ENCODE results near the gene BAIAP2L1.
"Not testable (repeated sequence)": the region's sequence is repeated elsewhere in the genome, so short reads cannot be mapped to it uniquely, and the experiment has no call there.

BAIAP2L1 gene

GRCh38 chr7:98322331-98323270 is 78.3 kb downstream of the BAIAP2L1 start:
- no peak for DNase-seq (ENCODE audit: low read depth in 2 of 2)

GRCh38 chr7:98321301-98321700 is 79.6 kb downstream of the BAIAP2L1 start:
- no peak for DNase-seq (ENCODE audit: low read depth in 2 of 2)

GRCh38 chr7:98319176-98319575 is 81.7 kb downstream of the BAIAP2L1 start:
- no peak for DNase-seq (ENCODE audit: low read depth in 2 of 2)

- DNase-seq (ENCODE audit: low read depth in 2 of 2), result no peak
Measured at GRCh38 chr7:98317366-98318040, 83.4 kb downstream of the BAIAP2L1 start.

GRCh38 chr7:98315994-98316527 is 84.8 kb downstream of the BAIAP2L1 start:
- not testable (repeated sequence) for DNase-seq (ENCODE audit: low read depth in 2 of 2)

- DNase-seq (ENCODE audit: low read depth in 2 of 2), result no peak
Measured at GRCh38 chr7:98315318-98315993, 85.4 kb downstream of the BAIAP2L1 start.

- no peak for DNase-seq (ENCODE audit: low read depth in 2 of 2)
Measured at GRCh38 chr7:98314469-98314868, 86.4 kb downstream of the BAIAP2L1 start.

- DNase-seq (ENCODE audit: low read depth in 2 of 2), result no peak
Measured at GRCh38 chr7:98312201-98312600, 88.7 kb downstream of the BAIAP2L1 start.

- DNase-seq (ENCODE audit: low read depth in 2 of 2), result no peak
Measured at GRCh38 chr7:98309566-98309965, 91.3 kb downstream of the BAIAP2L1 start.

- no peak for DNase-seq (ENCODE audit: low read depth in 2 of 2)
Measured at GRCh38 chr7:98307971-98308466, 92.9 kb downstream of the BAIAP2L1 start.

- DNase-seq (ENCODE audit: low read depth in 2 of 2), result no peak
Measured at GRCh38 chr7:98305951-98306535, 94.8 kb downstream of the BAIAP2L1 start.

GRCh38 chr7:98303906-98304305 is 97.0 kb downstream of the BAIAP2L1 start:
- no peak for DNase-seq (ENCODE audit: low read depth in 2 of 2)

- DNase-seq (ENCODE audit: low read depth in 2 of 2), result no peak
Measured at GRCh38 chr7:98303176-98303865, 97.6 kb downstream of the BAIAP2L1 start.

GRCh38 chr7:98301693-98302470 is 99.0 kb downstream of the BAIAP2L1 start:
- no peak for DNase-seq (ENCODE audit: low read depth in 2 of 2)

- DNase-seq (ENCODE audit: low read depth in 2 of 2), result no peak
Measured at GRCh38 chr7:98300595-98301372, 100.1 kb downstream of the BAIAP2L1 start.

- no peak for DNase-seq (ENCODE audit: low read depth in 2 of 2)
Measured at GRCh38 chr7:98297626-98298286, 103.1 kb downstream of the BAIAP2L1 start.

- DNase-seq (ENCODE audit: low read depth in 2 of 2), result no peak
Measured at GRCh38 chr7:98296833-98297232, 104.1 kb downstream of the BAIAP2L1 start.

- no peak for DNase-seq (ENCODE audit: low read depth in 2 of 2)
Measured at GRCh38 chr7:98295467-98296192, 105.3 kb downstream of the BAIAP2L1 start.
